ENCODE measurements around the gene MROH9. TPM values are rescaled to one million over a fixed set of nuclear protein-coding genes. Genes with fewer than 3 reads are reported as not detected.

The MROH9 gene
- total RNA-seq, 1 experiment from 2014 or later: not detected

GRCh38 chr1:171019971-171020370 is 84.6 kb downstream of the MROH9 start:
- Histone ChIP-seq H4K20me1 (ENCODE audit: control insufficient read depth, insufficient read depth, insufficient read length) (no peaks in the 10 kb centered on the region), H3K4me1 (ENCODE audit: insufficient read depth, low read length) (peaks cover 2% of the 10 kb centered on the region; the same call in 1 of the 2 replicates), H3K23me2 (ENCODE audit: insufficient read length, low read depth, low read length, poor library complexity, severe bottlenecking) (no peaks in the 10 kb centered on the region), H3K79me1 (ENCODE audit: insufficient read depth, low read depth, low read length, poor library complexity, severe bottlenecking) (no peaks in the 10 kb centered on the region), H3K79me2 (ENCODE audit: insufficient read depth, low read length) (no peaks in the 10 kb centered on the region), H2BK120ac (ENCODE audit: low read depth, low read length, poor library complexity, severe bottlenecking) (no peak overlapping the region), H2BK12ac (ENCODE audit: insufficient read length, low read depth, low read length) (no peak overlapping the region), H2BK5ac (ENCODE audit: insufficient read length, low read length) (no peak overlapping the region), H2AK5ac (ENCODE audit: insufficient read length, low read length) (no peak overlapping the region), H3K9me3 (ENCODE audit: control insufficient read depth, low read depth, low read length) (no peaks in the 10 kb centered on the region), H3T11ph (ENCODE audit: low read length) (no peak overlapping the region), H3K4me2 (ENCODE audit: insufficient read depth, insufficient read length, low read length) (no peak overlapping the region), H3K4ac (ENCODE audit: low read depth, low read length) (no peak overlapping the region), H4K91ac (ENCODE audit: insufficient read length, low read depth, low read length) (no peak overlapping the region), H3K56ac (ENCODE audit: insufficient read length, low read depth, low read length) (no peak overlapping the region), H2BK15ac (ENCODE audit: low read depth, low read length) (no peak overlapping the region), H3K23ac (ENCODE audit: insufficient read length, low read depth, low read length) (no peak overlapping the region), H3K18ac (ENCODE audit: insufficient read length, low read depth, low read length) (no peak overlapping the region), H3K27ac (ENCODE audit: insufficient read length, low read depth, low read length) (no peak overlapping the region), H3K14ac (ENCODE audit: insufficient read depth, low read length) (no peak overlapping the region), H4K8ac (replicated peaks; ENCODE audit: insufficient read length, low read depth, low read length) (no peak overlapping the region), H4K5ac (ENCODE audit: insufficient read length, low read depth, low read length) (no peak overlapping the region), H3K9ac (ENCODE audit: extremely low read depth, insufficient read length, low read length) (no peak overlapping the region), H2BK20ac (ENCODE audit: low read depth, low read length, poor library complexity, severe bottlenecking) (no peak overlapping the region), H2AFZ (ENCODE audit: low read length) (no peak overlapping the region), H3K27me3 (ENCODE audit: insufficient read depth, low read length) (no peaks in the 10 kb centered on the region)
- Mint-ChIP-seq H3K4me3 (no peak overlapping the region), H3K36me3 (ENCODE audit: insufficient read depth in 1 of 3, low read depth in 3 of 3) (no peaks in the 10 kb centered on the region), H3K27me3 (ENCODE audit: low read depth) (peaks cover 2% of the 10 kb centered on the region; the same call in 1 of the 2 replicates), H3K4me1 (peaks cover 3 to 4% of the 10 kb centered on the region in 2 experiments), H3K27ac (no peak overlapping the region), H3K9me3 (peaks cover 0 to 2% of the 10 kb centered on the region in 2 experiments; a peak in 1 of 5 replicates)
- no peak for TF ChIP-seq CTCF (conservative IDR thresholded peaks at IDR 0.05)
- no CpG with 5 or more reads among the region's 4 CpGs for WGBS (ENCODE audit: extremely low coverage, insufficient read length, low lambda C conversion rate)
- DNase-seq: no peak
